ENCODE results near the gene GABBR2.

GABBR2 gene

DNA sequence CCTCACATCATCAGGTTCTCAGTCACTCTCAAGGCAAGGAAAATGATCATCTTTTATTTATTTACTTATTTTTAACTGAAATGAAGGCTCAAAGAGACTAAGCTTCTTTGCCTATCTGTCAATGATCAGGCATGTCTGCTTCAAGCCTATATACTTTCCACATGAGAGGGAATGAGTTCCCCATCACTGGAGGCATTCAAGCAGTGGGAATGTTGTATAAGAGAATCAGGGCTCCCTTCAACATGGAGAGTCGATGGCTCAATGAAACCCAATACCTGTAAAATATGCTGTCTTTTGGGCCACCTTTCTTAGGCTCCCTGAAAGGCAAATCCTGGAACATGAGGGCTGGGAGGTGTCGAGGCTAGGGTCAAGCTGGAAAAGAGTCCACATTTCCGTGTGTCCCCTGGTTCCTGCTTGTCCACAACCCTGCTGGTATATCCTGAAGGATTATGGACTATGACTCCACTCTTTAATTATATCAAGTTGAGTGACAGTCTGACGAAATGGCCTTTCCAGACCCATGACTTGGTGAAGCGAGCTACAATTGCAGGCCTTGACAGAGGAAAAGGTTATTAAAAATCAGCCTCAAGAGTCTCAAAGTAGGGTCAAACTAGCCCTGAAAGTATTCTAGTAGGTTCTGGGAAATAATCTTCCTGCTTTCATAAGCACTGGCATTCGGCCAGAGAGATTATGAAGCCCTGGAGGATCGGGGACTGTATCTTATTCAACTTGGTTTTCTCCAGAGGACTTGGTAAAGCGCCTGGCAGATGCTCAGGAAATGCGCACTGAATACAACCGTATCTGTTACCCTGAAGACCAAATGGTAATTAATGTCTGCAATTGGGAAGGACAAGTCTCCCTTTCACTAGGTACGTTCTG lies 307.4 kb downstream of the GABBR2 start:
- no peak for DNase-seq
- H3K36me3 Mint-ChIP-seq (ENCODE audit: low read depth), result no peaks in the 10 kb centered on the region
- H3K9me3 Mint-ChIP-seq, result no peaks in the 10 kb centered on the region
- H3K4me3 Mint-ChIP-seq, result no peak overlapping the region
- TF ChIP-seq, protein P1, sequence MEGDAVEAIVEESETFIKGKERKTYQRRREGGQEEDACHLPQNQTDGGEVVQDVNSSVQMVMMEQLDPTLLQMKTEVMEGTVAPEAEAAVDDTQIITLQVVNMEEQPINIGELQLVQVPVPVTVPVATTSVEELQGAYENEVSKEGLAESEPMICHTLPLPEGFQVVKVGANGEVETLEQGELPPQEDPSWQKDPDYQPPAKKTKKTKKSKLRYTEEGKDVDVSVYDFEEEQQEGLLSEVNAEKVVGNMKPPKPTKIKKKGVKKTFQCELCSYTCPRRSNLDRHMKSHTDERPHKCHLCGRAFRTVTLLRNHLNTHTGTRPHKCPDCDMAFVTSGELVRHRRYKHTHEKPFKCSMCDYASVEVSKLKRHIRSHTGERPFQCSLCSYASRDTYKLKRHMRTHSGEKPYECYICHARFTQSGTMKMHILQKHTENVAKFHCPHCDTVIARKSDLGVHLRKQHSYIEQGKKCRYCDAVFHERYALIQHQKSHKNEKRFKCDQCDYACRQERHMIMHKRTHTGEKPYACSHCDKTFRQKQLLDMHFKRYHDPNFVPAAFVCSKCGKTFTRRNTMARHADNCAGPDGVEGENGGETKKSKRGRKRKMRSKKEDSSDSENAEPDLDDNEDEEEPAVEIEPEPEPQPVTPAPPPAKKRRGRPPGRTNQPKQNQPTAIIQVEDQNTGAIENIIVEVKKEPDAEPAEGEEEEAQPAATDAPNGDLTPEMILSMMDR (IDR thresholded peaks at IDR 0.05), result no peak
- peaks cover 7% of the 10 kb centered on the region for H3K27me3 Mint-ChIP-seq (ENCODE audit: low read depth, poor library complexity)
- H3K27ac Mint-ChIP-seq, result no peak overlapping the region
- peaks cover 4% of the 10 kb centered on the region for H3K4me1 Mint-ChIP-seq

DNA sequence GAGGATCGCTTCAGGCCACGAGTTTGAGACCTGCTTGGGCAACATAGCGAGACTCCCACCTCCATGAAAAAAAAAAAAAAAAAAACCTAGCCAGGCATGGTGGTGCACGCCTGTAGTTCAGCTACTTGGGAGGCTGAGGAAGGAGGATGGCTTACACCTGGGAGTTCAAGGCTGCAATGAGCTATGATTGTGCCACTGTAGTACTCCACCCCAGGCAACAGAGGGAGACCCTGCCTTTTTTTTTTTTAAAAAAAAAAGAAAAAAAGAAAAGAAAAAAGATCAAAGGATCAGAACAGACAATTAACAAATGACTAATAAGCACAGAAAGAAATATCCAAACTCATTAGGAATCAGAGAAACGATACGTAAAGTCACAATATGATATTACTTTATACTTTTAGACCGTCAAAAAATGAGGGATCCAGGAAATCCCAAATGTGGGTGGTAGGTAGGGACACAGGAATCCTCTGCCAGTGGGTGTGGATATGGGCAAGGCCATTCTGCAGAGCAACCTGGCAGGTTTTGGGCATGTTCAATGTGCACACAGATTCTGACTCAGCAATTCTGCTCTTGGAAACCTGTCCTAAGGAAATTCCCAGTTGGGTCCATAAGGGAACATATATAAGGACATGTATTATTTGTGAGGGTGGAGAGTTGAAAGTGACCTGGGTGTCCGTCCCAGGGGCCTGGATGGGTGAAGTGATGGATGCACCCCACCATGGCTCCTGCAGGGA lies 308.6 kb downstream of the GABBR2 start:
- H3K4me1 Mint-ChIP-seq, result peaks cover 4% of the 10 kb centered on the region
- no peak overlapping the region for H3K27ac Mint-ChIP-seq
- TF ChIP-seq, protein P1 (IDR thresholded peaks at IDR 0.05), result no peak
- H3K9me3 Mint-ChIP-seq, result no peaks in the 10 kb centered on the region
- peaks cover 9% of the 10 kb centered on the region for H3K27me3 Mint-ChIP-seq (ENCODE audit: low read depth, poor library complexity)
- H3K4me3 Mint-ChIP-seq, result no peak overlapping the region
- DNase-seq, result no peak
- no peaks in the 10 kb centered on the region for H3K36me3 Mint-ChIP-seq (ENCODE audit: low read depth)

DNA sequence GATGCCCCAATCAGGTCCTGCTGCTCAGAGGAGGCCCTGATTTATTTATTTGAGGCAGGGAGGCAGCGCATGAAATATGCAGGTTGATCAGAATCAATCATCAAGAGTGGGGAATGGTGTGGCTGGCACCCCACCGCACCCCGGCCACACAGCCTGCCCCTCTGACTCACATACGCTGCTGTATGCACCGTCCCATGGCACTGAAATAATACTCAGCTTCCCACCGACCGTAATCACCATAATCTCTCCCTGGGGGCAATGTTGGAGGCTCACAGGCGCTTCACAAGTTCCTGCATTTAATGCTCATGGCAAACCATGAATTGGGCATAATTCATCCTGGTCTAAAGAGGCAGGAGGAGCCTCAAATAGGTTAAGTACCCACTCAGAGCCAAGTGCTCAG lies 312.1 kb downstream of the GABBR2 start:
- DNase-seq, result no peak
- H3K36me3 Mint-ChIP-seq (ENCODE audit: low read depth), result no peaks in the 10 kb centered on the region
- no peaks in the 10 kb centered on the region for H3K4me1 Mint-ChIP-seq
- no peak overlapping the region for H3K4me3 Mint-ChIP-seq
- H3K27me3 Mint-ChIP-seq (ENCODE audit: low read depth, poor library complexity), result peaks cover 18% of the 10 kb centered on the region
- TF ChIP-seq, protein P1 (IDR thresholded peaks at IDR 0.05), result no peak
- H3K27ac Mint-ChIP-seq, result no peak overlapping the region
- H3K9me3 Mint-ChIP-seq, result no peaks in the 10 kb centered on the region

DNA sequence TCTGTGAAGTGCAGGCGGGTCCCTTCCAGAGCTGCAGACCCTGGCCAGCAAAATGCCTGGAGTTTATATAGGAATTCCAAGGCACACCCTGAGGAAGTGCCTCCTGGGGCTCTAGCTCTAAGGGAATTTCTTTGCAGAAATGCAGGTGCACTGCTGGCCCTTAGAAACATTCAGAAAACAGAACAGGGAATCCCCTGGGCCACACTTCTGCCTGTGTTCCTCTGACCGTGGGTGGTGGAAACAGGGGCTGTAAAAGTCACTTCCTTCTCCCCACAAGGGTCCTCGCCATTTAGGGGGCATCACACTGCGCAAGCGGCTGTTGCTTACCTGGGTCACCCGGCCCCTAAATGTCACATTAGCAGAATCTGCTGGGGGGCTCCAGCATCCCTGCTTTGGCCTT lies 312.5 kb downstream of the GABBR2 start:
- TF ChIP-seq, protein P1 (IDR thresholded peaks at IDR 0.05), result no peak
- Mint-ChIP-seq H3K4me3 (no peak overlapping the region), H3K27me3 (ENCODE audit: low read depth, poor library complexity) (peaks cover 18% of the 10 kb centered on the region), H3K4me1 (no peaks in the 10 kb centered on the region), H3K36me3 (ENCODE audit: low read depth) (no peaks in the 10 kb centered on the region), H3K27ac (no peak overlapping the region), H3K9me3 (no peaks in the 10 kb centered on the region)
- DNase-seq, result no peak

DNA sequence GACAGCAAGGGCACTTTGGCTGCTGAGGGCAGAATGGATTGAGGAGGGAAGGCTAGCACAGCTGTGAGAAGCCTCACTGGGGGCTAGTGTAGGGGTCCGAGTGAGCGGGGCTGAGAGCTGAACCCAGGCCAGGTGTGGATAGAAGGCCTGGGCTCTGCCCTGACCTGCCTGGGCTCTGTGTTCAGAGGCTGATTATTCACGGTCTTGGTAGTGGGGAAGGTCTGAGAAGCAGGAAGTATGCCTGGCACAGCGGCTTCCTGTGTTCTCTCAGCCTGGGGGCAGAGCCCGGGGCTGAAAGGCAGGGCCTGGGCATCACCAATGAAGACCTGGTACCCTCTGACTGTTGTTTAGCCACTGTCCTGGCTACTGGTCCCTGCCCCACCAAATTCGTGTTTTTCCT lies 316.9 kb downstream of the GABBR2 start:
- Mint-ChIP-seq H3K27me3 (ENCODE audit: low read depth, poor library complexity) (peaks cover 14% of the 10 kb centered on the region), H3K27ac (no peak overlapping the region), H3K36me3 (ENCODE audit: low read depth) (no peaks in the 10 kb centered on the region), H3K4me1 (peaks cover 2% of the 10 kb centered on the region), H3K9me3 (no peaks in the 10 kb centered on the region), H3K4me3 (no peak overlapping the region)
- DNase-seq, result no peak
- TF ChIP-seq, protein P1 (IDR thresholded peaks at IDR 0.05), result no peak

Measured in nephron progenitor cell (in vitro differentiated cells).